CD4-positive, alpha-beta T cell (primary cell): Measurements from ENCODE around the gene ISYNA1. TPM values are rescaled to one million over a fixed set of nuclear protein-coding genes. Genes with fewer than 3 reads are reported as not detected.

Experiments
- ATAC-seq: fragments of 200-7000 bp; cut with Tn5 transposase; one replicate; pipeline ENCODE4 v1.10.0; 2022; ENCODE audit warnings: mild to moderate bottlenecking; ENCODE audit not compliant: poor library complexity
- CTCF ChIA-PET: fragments of 350-600 bp; sonication (Branson Sonifier 250); formaldehyde crosslinking; loops from one replicate; lab custom pipeline; 2021; ENCODE audit warnings: antibody characterized with exemption, inconsistent platforms; lab: Charles Lee
- POLR2A ChIA-PET: fragments of 350-600 bp; sonication (Branson Sonifier 250); formaldehyde crosslinking; loops from one replicate; lab custom pipeline; 2021; ENCODE audit warnings: antibody characterized with exemption, inconsistent platforms; lab: Charles Lee
- DNase-seq, 14 experiments: peaks; one replicate each; pipeline ENCODE4 v3.0.0-alpha.2; 2013 to 2020; ENCODE audit warnings: mixed read lengths in 2 of 14
- H3K27ac ChIP-seq, 2 donors: one replicate each; pipeline versions ENCODE4 v1.5.1 to v1.7.0; 2013; ENCODE audit warnings: low read length in 2 of 2, low read depth in 1 of 2, mild to moderate bottlenecking in 1 of 2
- H3K27me3 ChIP-seq, 2 experiments: 1 replicate in 1 of 2; 2 replicates in 1 of 2; pipeline versions ENCODE4 v1.6.1 to v1.7.0; 2013; ENCODE audit warnings: low read length in 2 of 2, control low read depth in 1 of 2, mild to moderate bottlenecking in 1 of 2, moderate library complexity in 1 of 2; ENCODE audit not compliant: insufficient read depth in 2 of 2, control insufficient read depth in 1 of 2
- H3K36me3 ChIP-seq: one replicate; pipeline ENCODE4 v1.6.1; 2013; ENCODE audit warnings: low read length, control low read depth; ENCODE audit not compliant: insufficient read depth
- H3K4me1 ChIP-seq: one replicate; pipeline ENCODE4 v1.6.1; 2013; ENCODE audit warnings: low read length, control low read depth; ENCODE audit not compliant: insufficient read depth
- H3K4me3 ChIP-seq: one replicate; pipeline ENCODE4 v1.5.1; 2013; ENCODE audit warnings: mild to moderate bottlenecking, low read length, moderate library complexity
- H3K9me3 ChIP-seq, 2 experiments: 1 replicate in 1 of 2; 2 replicates in 1 of 2; pipeline versions ENCODE4 v1.6.1 to v1.7.0; 2013; ENCODE audit warnings: low read length in 2 of 2, mild to moderate bottlenecking in 2 of 2, control low read depth in 1 of 2, moderate library complexity in 1 of 2; ENCODE audit not compliant: control insufficient read depth in 1 of 2, insufficient read depth in 1 of 2
- H3K27ac Mint-ChIP-seq: one replicate; pipeline ENCODE4 v1.8.0; 2020; ENCODE audit warnings: mixed read lengths
- H3K27me3 Mint-ChIP-seq: one replicate; pipeline ENCODE4 v1.8.0; 2021; ENCODE audit warnings: mixed read lengths
- H3K36me3 Mint-ChIP-seq: one replicate; pipeline ENCODE4 v1.8.0; 2021; ENCODE audit warnings: low read depth, mixed read lengths
- H3K4me1 Mint-ChIP-seq: one replicate; pipeline ENCODE4 v1.8.0; 2021; ENCODE audit warnings: low read depth, mixed read lengths
- H3K4me3 Mint-ChIP-seq: one replicate; pipeline ENCODE4 v1.8.0; 2020; ENCODE audit warnings: mild to moderate bottlenecking, mixed read lengths
- H3K9me3 Mint-ChIP-seq: one replicate; pipeline ENCODE4 v1.8.0; 2020; ENCODE audit warnings: mixed read lengths
- intact Hi-C, 2 experiments: fragments of 100-400 bp; cut with DNase I in 1 of 2; cut with micrococcal nuclease in 1 of 2; formaldehyde crosslinking; loops; one replicate each; pipeline versions ENCODE4 v1.15.1 to v1.9.0; 2023 to 2025; cut with DNase I, micrococcal nuclease
- total RNA-seq, 174 experiments: library from RNA in 2 of 174; stranded (reverse) in 2 of 174; gene quantifications; one replicate each; pipeline ENCODE4 v1.2.3 and lab custom pipeline; 2021 to 2026
- TF ChIP-seq, protein P1 (sequence below): fragments of 200-600 bp; IDR thresholded peaks from one replicate; pipeline ENCODE4 v1.8.0; 2022; ENCODE audit warnings: antibody characterized with exemption, mild to moderate bottlenecking

The ISYNA1 gene
- total RNA-seq, 2 experiments from 2014 or later: 34.1 to 41.3 TPM

DNA sequence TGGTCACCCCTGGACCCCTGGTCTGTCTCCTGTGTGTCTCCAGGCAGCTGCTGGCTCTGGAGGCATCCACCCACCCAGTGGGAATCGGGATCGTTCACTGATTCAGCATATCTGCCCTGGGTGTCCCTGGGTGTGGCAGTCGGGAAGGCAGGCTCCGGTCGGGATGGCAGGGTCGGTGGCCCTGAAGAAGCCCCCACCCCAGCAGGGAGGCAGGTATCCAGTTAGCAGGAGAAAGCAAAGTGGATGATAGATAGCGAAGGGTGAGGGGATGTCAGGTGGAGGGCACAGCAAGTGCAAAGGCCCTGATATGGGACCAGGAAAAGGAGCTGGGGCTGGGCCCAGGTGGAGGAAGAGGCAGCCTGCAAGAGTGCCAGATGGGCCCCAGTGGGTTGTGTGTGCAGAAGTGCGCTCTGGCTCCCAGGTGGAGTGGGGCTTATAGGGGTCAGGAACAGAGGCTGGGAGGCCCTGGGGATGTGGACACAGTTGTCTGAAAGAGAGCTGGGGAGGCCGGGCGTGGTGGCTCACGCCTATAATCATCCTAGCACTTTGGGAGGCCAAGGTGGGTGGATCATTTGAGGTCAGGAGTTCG is 16.5 kb downstream of the ISYNA1 start:
- H3K36me3 Mint-ChIP-seq: no peaks in the 10 kb centered on the region
- CTCF ChIA-PET: interaction anchor here (1.4 to 1.7 kb wide), 3 partner anchors 32 to 168 kb away, joined by 3 to 4 read pairs (median 3); partner anchors contain the start of gene REX1BD
- H3K4me1 Mint-ChIP-seq: peaks cover 79% of the 10 kb centered on the region
- DNase-seq: peak in 1 of 14 experiments; percentile 38
- TF ChIP-seq, protein P1, sequence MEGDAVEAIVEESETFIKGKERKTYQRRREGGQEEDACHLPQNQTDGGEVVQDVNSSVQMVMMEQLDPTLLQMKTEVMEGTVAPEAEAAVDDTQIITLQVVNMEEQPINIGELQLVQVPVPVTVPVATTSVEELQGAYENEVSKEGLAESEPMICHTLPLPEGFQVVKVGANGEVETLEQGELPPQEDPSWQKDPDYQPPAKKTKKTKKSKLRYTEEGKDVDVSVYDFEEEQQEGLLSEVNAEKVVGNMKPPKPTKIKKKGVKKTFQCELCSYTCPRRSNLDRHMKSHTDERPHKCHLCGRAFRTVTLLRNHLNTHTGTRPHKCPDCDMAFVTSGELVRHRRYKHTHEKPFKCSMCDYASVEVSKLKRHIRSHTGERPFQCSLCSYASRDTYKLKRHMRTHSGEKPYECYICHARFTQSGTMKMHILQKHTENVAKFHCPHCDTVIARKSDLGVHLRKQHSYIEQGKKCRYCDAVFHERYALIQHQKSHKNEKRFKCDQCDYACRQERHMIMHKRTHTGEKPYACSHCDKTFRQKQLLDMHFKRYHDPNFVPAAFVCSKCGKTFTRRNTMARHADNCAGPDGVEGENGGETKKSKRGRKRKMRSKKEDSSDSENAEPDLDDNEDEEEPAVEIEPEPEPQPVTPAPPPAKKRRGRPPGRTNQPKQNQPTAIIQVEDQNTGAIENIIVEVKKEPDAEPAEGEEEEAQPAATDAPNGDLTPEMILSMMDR: no peak
- ATAC-seq: no peak
- H3K4me1 ChIP-seq: peaks cover 93% of the 10 kb centered on the region
- peaks cover 9% of the 10 kb centered on the region for H3K36me3 ChIP-seq
- H3K27ac Mint-ChIP-seq: peak overlapping the region; percentile 81
- peak overlapping the region; percentile 77 for H3K4me3 Mint-ChIP-seq
- H3K27me3 Mint-ChIP-seq: peaks cover 20% of the 10 kb centered on the region
- H3K27me3 ChIP-seq: peaks cover 5 to 20% of the 10 kb centered on the region in 2 experiments
- POLR2A ChIA-PET: interaction anchor here (0.6 to 9.0 kb wide), 6 partner anchors 14 to 1076 kb away, joined by 3 to 97 read pairs (median 4); partner anchors contain the start of genes IL12RB1, JUND and KXD1
- peak overlapping the region; percentile 32 to 43 for H3K27ac ChIP-seq
- H3K9me3 ChIP-seq: no peaks in the 10 kb centered on the region
- intact Hi-C loops: no loop called here
- no peaks in the 10 kb centered on the region for H3K9me3 Mint-ChIP-seq
- H3K4me3 ChIP-seq: peak overlapping the region; percentile 77

DNA sequence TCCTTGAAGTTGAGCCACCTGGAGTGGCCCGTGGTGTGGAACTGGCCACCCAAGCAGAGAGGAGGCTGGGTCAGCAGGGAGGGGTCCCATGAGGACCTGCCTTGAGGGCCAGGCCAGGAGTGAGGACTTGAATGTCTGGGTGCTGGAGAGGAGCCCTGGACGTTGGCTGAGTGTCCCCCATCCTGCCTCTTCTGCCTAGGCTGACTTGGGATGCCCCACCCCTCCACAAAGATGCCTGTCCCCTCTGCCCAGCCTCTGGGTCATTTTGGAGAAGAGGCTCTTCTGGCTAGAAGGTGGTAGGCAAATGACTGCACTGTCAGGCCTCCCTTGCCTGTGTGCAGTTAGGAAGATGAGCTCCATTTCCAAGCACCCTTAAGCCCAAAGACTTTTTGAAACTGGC is 17.0 kb downstream of the ISYNA1 start:
- Mint-ChIP-seq H3K9me3 (no peaks in the 10 kb centered on the region), H3K27me3 (peaks cover 25% of the 10 kb centered on the region), H3K4me3 (peak overlapping the region; percentile 89), H3K4me1 (peaks cover 82% of the 10 kb centered on the region), H3K36me3 (no peaks in the 10 kb centered on the region), H3K27ac (peak overlapping the region; percentile 81)
- intact Hi-C loops: no loop called here
- H3K27me3 ChIP-seq: peaks cover 7 to 25% of the 10 kb centered on the region in 2 experiments
- POLR2A ChIA-PET: interaction anchor here (0.6 to 9.0 kb wide), 3 partner anchors 14 to 334 kb away, joined by 3 to 97 read pairs (median 20); partner anchors contain the start of genes IL12RB1 and JUND
- TF ChIP-seq, protein P1: no peak
- DNase-seq: peak in 1 of 14 experiments; percentile 47
- H3K9me3 ChIP-seq: no peaks in the 10 kb centered on the region
- H3K36me3 ChIP-seq: peaks cover 9% of the 10 kb centered on the region
- CTCF ChIA-PET: interaction anchor here (1.4 to 5.7 kb wide), 2 partner anchors 33 to 168 kb away, joined by 3 to 32 read pairs; partner anchors contain the start of gene REX1BD
- peak overlapping the region; percentile 77 for H3K4me3 ChIP-seq
- H3K27ac ChIP-seq: peak overlapping the region; percentile 32 to 52
- no peak for ATAC-seq
- H3K4me1 ChIP-seq: peaks cover 93% of the 10 kb centered on the region

DNA sequence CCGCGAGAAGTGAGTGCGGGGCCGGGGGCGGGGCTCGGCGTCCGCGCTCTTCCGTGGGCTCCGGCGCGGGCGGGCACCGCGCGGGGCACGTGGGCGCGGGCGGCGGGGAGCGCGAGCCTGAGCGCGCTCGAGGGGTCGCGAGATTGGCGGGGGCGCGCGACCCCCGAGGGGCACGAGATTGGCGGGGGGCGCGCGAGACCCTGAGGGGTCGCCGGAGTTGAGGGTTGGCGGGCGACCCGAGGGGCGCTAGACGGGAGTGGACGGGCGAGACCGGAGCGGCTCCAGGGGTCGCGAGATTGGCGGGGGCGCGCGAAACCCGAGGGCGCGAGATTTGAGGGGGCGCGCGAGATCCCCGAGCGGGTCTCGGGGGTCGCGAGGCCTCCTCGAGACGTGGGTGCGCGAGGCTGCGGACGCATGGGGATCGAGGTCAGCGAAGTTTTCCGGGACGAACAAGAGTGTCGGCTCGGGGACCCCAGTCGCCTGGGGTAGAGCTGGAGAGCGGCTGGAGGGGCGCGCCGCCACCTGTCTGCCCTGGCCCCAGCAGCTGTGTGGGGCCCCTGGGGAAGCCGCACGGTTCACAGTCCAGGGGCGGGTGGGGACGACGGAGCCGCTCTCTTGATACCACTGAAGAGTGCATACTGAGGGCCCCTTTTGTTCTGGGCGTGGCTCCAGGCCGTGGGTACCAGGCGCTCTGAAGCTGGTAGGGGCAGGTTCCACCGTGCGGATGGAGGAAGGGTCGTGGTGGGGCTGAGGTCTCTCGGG is 18.1 kb downstream of the ISYNA1 start:
- TF ChIP-seq, protein P1: no peak
- H3K27me3 Mint-ChIP-seq: peaks cover 34% of the 10 kb centered on the region
- CTCF ChIA-PET: interaction anchor here (0.9 to 5.7 kb wide), 6 partner anchors 8 to 169 kb away, joined by 3 to 32 read pairs (median 7); partner anchors contain the start of genes LSM4 and REX1BD
- intact Hi-C loops: loop anchor here in 1 of 2 experiments (5.0 kb wide), 2 partner anchors 78 to 93 kb away; partner anchors contain the start of gene PGPEP1
- H3K36me3 Mint-ChIP-seq: no peaks in the 10 kb centered on the region
- Histone ChIP-seq H3K36me3 (peaks cover 9% of the 10 kb centered on the region), H3K4me1 (peaks cover 93% of the 10 kb centered on the region), H3K9me3 (no peaks in the 10 kb centered on the region), H3K27me3 (peaks cover 11 to 30% of the 10 kb centered on the region in 2 experiments), H3K4me3 (peak overlapping the region; percentile 77), H3K27ac (peak overlapping the region; percentile 41 to 52)
- H3K27ac Mint-ChIP-seq: peak overlapping the region; percentile 81
- H3K9me3 Mint-ChIP-seq: no peaks in the 10 kb centered on the region
- DNase-seq (peak in 7 of 14 experiments; percentile 39 to 75 (median 56)), ATAC-seq (peak; percentile 40)
- POLR2A ChIA-PET: interaction anchor here (0.8 to 9.0 kb wide), 11 partner anchors 9 to 227 kb away, joined by 3 to 97 read pairs (median 7); partner anchors contain the start of genes JUND, MPV17L2, REX1BD and UBA52
- H3K4me3 Mint-ChIP-seq: peak overlapping the region; percentile 89
- H3K4me1 Mint-ChIP-seq: peaks cover 85% of the 10 kb centered on the region
